SU-DHL-6 (cell line): Measurements from ENCODE around the gene TNFAIP6.

Source experiments
- H2AFZ ChIP-seq: fragments of 200-600 bp; sonication (generic); 2 replicates; pipeline ENCODE4 v1.6.1; 2014; ENCODE audit warnings: low read depth, mild to moderate bottlenecking, moderate library complexity, mixed read lengths, antibody characterized with exemption, low read length; ENCODE audit not compliant: severe bottlenecking
- H3F3A ChIP-seq: fragments of 200-600 bp; shearing (Covaris generic); 2 replicates; pipeline ENCODE4 v1.6.0; 2016; ENCODE audit warnings: antibody characterized with exemption, mild to moderate bottlenecking; ENCODE audit not compliant: insufficient read depth
- H3K27ac ChIP-seq: fragments of 200-600 bp; sonication (generic); 2 replicates; pipeline ENCODE4 v1.5.1; 2016; ENCODE audit warnings: low read depth, mild to moderate bottlenecking, low read length, moderate library complexity, mixed read lengths
- H3K27me3 ChIP-seq: fragments of 200-600 bp; sonication (generic), shearing (Covaris generic); 2 replicates; pipeline ENCODE4 v1.6.0; 2014; ENCODE audit warnings: mild to moderate bottlenecking, low read length
- H3K36me3 ChIP-seq: fragments of 200-600 bp; sonication (generic); 2 replicates; pipeline ENCODE4 v1.6.1; 2014; ENCODE audit warnings: mild to moderate bottlenecking, low read length, mixed read lengths
- H3K4me2 ChIP-seq: fragments of 300-600, 200-600 bp; shearing (Covaris generic), sonication (generic); 2 replicates; pipeline ENCODE4 v1.6.0; 2014; ENCODE audit warnings: low read length, low read depth, mild to moderate bottlenecking; ENCODE audit not compliant: poor library complexity, severe bottlenecking
- H3K4me3 ChIP-seq: fragments of 200-600 bp; sonication (generic); 2 replicates; pipeline ENCODE4 v1.5.1; 2014; ENCODE audit warnings: antibody characterized with exemption, low read length, mild to moderate bottlenecking, mixed read lengths; ENCODE audit not compliant: insufficient read depth, poor library complexity, severe bottlenecking
- H3K79me2 ChIP-seq: fragments of 200-600 bp; sonication (generic); 2 replicates; pipeline ENCODE4 v1.6.1; 2014; ENCODE audit warnings: mild to moderate bottlenecking, low read length, moderate library complexity; ENCODE audit not compliant: insufficient read depth
- H3K9ac ChIP-seq: fragments of 200-600 bp; sonication (generic); 2 replicates; pipeline ENCODE4 v1.7.0; 2014; ENCODE audit warnings: mild to moderate bottlenecking, low read length
- H3K9me2 ChIP-seq: fragments of 200-600 bp; sonication (generic); replicated peaks from 2 replicates; pipeline ENCODE4 v1.6.1; 2014; ENCODE audit warnings: low read length; ENCODE audit not compliant: insufficient read depth
- H3K9me3 ChIP-seq: fragments of 200-600 bp; sonication (generic); 2 replicates; pipeline ENCODE4 v1.6.1; 2014; ENCODE audit warnings: low read length, mixed read lengths; ENCODE audit not compliant: insufficient read depth
- H4K20me1 ChIP-seq: fragments of 200-600 bp; sonication (generic); 2 replicates; pipeline ENCODE4 v1.6.1; 2014; ENCODE audit warnings: low read depth, mild to moderate bottlenecking, antibody characterized with exemption, low read length, moderate library complexity, mixed read lengths
- EZH2phosphoT487 ChIP-seq: fragments of 200-600 bp; sonication (generic), shearing (Covaris generic); conservative IDR thresholded peaks from 2 replicates; pipeline ENCODE4 v1.6.1; 2018; ENCODE audit warnings: mild to moderate bottlenecking, antibody characterized with exemption, low read length, moderate library complexity, mixed read lengths
- TF ChIP-seq, protein P1 (sequence below): fragments of 200-600 bp; sonication (generic); IDR thresholded peaks from one replicate; pipeline ENCODE4 v1.5.1; 2017; ENCODE audit warnings: antibody characterized with exemption, mild to moderate bottlenecking, low read length, moderate library complexity; ENCODE audit not compliant: insufficient read depth, poor library complexity, severe bottlenecking

Gene TNFAIP6

DNA sequence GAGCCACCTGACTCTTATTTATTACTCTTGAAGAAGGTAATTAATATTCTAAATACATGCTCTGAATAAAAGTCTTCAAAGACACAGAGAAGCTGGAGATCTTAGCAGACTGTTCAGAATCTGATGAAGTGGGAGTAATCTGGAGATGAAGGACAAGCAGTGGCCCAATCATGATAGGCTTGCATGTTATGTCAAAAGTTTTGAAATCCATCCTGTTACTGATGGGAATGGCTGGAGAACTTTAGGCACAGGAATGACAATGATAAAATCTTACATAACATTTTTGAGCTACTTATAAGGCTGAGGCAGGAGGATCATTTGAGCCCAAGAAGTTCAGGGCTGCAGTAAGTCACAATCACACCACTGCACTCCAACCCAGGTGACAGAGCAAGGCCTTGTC, 49.9 kb downstream of the TNFAIP6 start:
- Histone ChIP-seq H3F3A (no peaks in the 10 kb centered on the region), H3K9me2 (no peaks in the 10 kb centered on the region), H3K79me2 (peaks cover 26% of the 10 kb centered on the region), H2AFZ (no peak overlapping the region), H3K36me3 (peaks cover 6% of the 10 kb centered on the region), H3K9me3 (no peaks in the 10 kb centered on the region), H4K20me1 (no peaks in the 10 kb centered on the region), H3K27ac (no peak overlapping the region), H3K9ac (no peak overlapping the region), H3K4me2 (no peak overlapping the region), H3K4me3 (no peak overlapping the region), H3K27me3 (no peaks in the 10 kb centered on the region)
- TF ChIP-seq, protein P1, sequence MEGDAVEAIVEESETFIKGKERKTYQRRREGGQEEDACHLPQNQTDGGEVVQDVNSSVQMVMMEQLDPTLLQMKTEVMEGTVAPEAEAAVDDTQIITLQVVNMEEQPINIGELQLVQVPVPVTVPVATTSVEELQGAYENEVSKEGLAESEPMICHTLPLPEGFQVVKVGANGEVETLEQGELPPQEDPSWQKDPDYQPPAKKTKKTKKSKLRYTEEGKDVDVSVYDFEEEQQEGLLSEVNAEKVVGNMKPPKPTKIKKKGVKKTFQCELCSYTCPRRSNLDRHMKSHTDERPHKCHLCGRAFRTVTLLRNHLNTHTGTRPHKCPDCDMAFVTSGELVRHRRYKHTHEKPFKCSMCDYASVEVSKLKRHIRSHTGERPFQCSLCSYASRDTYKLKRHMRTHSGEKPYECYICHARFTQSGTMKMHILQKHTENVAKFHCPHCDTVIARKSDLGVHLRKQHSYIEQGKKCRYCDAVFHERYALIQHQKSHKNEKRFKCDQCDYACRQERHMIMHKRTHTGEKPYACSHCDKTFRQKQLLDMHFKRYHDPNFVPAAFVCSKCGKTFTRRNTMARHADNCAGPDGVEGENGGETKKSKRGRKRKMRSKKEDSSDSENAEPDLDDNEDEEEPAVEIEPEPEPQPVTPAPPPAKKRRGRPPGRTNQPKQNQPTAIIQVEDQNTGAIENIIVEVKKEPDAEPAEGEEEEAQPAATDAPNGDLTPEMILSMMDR, result no peak
- TF ChIP-seq EZH2phosphoT487, result no peak

DNA sequence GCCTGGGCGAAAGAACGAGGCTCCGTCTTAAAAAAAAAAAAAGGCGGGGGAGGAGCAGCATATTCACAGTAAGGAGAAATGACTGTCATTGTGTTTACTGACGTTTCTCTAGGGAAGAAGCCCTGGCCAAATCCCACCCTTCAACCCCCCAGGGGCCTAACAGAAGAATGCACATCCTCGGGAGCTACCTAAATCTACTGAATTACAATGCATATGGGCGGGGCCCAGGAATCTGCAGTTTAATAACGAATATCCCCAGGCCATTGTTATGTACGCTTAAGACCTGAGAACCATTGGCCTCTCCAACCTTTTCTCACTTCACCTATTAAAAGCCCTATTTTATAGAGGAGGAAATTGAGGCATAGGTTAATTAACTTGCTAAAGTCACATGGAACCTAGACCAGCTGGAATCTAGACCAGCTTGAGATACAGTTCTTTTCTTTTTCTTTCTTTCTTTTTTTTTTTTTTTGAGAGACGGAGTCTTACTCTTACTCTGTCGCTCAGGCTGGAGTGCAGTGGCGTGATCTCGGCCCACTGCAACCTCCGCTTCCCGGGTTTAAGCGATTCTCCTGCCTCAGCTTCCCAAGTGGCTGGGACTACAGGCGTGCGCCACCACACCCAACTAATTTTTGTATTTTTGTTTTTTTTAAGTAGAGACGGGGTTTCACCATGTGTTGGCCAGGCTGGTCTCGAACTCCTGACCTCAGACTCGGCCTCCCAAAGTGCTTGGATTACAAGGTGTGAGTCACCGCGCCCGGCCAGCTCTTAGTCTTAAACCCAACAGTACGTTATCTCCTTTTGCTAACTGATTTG, 51.6 kb downstream of the TNFAIP6 start:
- Histone ChIP-seq H3K9me3 (no peaks in the 10 kb centered on the region), H3K4me3 (peak overlapping the region; percentile 87), H3K9ac (peak overlapping the region; percentile 95), H3K79me2 (peaks cover 43% of the 10 kb centered on the region), H3F3A (no peaks in the 10 kb centered on the region), H3K36me3 (peaks cover 14% of the 10 kb centered on the region), H3K9me2 (no peaks in the 10 kb centered on the region), H3K4me2 (peak overlapping the region; percentile 96), H3K27ac (peak overlapping the region; percentile 66), H2AFZ (peak overlapping the region; percentile 100), H4K20me1 (no peaks in the 10 kb centered on the region), H3K27me3 (no peaks in the 10 kb centered on the region)
- TF ChIP-seq EZH2phosphoT487, result no peak
- TF ChIP-seq, protein P1, result no peak

DNA sequence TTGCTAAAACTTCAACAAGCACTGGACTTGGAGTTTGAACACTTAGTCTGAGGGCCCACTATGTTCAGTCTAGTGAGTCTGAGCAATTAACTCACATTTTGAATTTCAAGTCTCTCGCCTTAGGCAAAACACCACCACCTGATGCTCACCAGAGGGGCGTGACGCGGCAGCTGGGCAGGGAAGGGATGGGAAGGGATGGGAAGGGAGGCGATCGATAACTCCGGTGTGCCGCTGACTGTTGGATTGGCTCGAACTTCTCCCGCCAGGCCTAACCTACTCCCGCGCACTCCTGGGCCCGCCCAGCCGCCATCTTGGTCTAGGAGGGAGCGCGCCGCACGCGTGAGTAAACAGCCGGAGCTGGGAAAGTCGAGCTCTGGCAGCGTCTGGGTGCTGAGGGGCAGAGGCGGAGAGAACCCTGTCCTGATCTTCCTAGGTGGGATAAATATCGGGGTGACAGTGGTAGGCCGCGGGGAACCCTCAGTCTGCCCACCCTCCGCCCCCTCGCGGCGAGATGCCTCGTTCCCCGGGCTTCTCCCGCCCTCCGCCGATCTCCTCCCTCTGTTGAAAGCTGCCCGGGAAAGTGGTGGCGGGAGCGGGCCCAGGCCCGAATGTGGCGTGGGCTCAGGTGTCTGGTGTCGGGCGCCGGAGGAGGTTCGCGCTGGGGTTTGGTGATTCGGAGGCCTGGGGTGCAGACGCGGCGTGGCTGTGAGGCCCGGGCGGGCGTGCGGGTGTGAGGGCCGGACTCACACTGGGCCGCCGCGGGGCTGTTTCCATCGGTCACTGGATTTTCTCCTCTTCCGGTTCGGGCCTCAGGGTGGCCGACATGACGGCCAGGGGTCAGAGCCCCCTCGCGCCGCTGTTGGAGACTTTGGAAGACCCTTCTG, 52.5 kb downstream of the TNFAIP6 start, which contains the start of gene RIF1:
Gene RIF1, plus strand, starts transcription at position 302 of the 884 bp plus-strand sequence. Its CDS starts 522 bp downstream, at position 824.
- Histone ChIP-seq H3K4me3 (peak within 1 kb of the TSS; percentile 87), H2AFZ (peak within 1 kb of the TSS; percentile 100), H4K20me1 (no peaks in the 10 kb centered on the region), H3K9me3 (no peaks in the 10 kb centered on the region), H3K27me3 (no peaks in the 10 kb centered on the region), H3K79me2 (peaks cover 43% of the 10 kb centered on the region), H3K27ac (peak within 1 kb of the TSS; percentile 66), H3K9ac (peak within 1 kb of the TSS; percentile 95), H3K9me2 (no peaks in the 10 kb centered on the region), H3F3A (no peaks in the 10 kb centered on the region), H3K36me3 (peaks cover 18% of the 10 kb centered on the region), H3K4me2 (peak within 1 kb of the TSS; percentile 96)
- TF ChIP-seq, protein P1, result peak; percentile 36
- no peak for TF ChIP-seq EZH2phosphoT487
